Cardiac muscle cell (in vitro differentiated cells and primary cell): ENCODE data around the gene SNAP91. TPM values are rescaled to one million over a fixed set of nuclear protein-coding genes. Genes with fewer than 3 reads are reported as not detected.

ENCODE experiments used
- DNase-seq, 2 donors: peaks; one replicate each; pipeline versions ENCODE4 v3.0.0 to v3.0.0-alpha.2; 2010 to 2017; ENCODE audit warnings: low read depth in 1 of 2, low spot score in 1 of 2
- H3K27ac ChIP-seq: fragments of 200-600 bp; sonication (generic); 2 replicates; pipeline ENCODE4 v1.5.1; 2016
- H3K27me3 ChIP-seq: fragments of 200-600 bp; sonication (generic); 2 replicates; pipeline ENCODE4 v1.6.0; 2016; ENCODE audit warnings: control low read depth
- H3K36me3 ChIP-seq: fragments of 200-600 bp; sonication (generic); 2 replicates; pipeline ENCODE4 v1.5.1; 2016; ENCODE audit warnings: control low read depth
- H3K4me1 ChIP-seq: fragments of 200-600 bp; sonication (generic); 2 replicates; pipeline ENCODE4 v1.8.1; 2017; ENCODE audit warnings: low read depth, mild to moderate bottlenecking, mixed run types
- H3K4me3 ChIP-seq: fragments of 200-600 bp; sonication (generic); 2 replicates; pipeline ENCODE4 v1.5.1; 2016; ENCODE audit warnings: mild to moderate bottlenecking
- H3K9me3 ChIP-seq: fragments of 200-600 bp; sonication (generic); 2 replicates; pipeline ENCODE4 v1.5.1; 2017; ENCODE audit warnings: low read depth, mild to moderate bottlenecking, control low read depth
- polyA plus RNA-seq: library from polyadenylated mRNA; unstranded; fragments of >200 nt; fragmentation: Nextera tagmentation; extraction: Ambion mirVana; gene quantifications from 2 replicates; pipeline ENCODE4 v1.2.1, GENCODE V29; 2016
- total RNA-seq: library from RNA; depleted of rRNA; stranded (reverse); fragments of >200 nt; gene quantifications from 2 replicates; pipeline ENCODE4 v1.2.3, GENCODE V29; 2016
- TF ChIP-seq, protein P1 (sequence below): IDR thresholded peaks from 2 replicates; pipeline ENCODE4 v1.5.1; 2012; ENCODE audit warnings: low read depth, mild to moderate bottlenecking, low read length

Gene SNAP91
- total and polyA plus RNA-seq, 2 experiments from 2014 or later, result 18.3 to 27.4 TPM

DNA sequence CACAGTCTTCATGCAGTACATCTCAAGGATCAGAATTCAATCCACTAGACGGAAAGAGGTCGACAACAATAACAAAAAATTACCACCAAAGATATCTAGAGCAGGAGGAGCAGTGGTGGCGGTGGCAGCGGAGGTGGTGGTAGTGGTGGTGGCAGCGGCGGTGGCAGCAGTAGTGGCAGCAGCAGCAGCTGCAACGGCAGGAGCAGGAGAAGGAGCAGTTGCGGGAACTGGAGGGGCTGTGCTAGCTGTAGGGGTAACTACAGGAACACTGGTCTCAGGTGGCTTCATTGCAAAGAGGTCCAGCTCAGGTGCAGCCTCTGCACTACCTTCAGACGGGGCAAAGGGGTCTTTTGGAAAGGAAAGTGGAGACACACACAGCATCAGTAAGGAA lies 115.5 kb downstream of the SNAP91 start:
- no peak for DNase-seq

DNA sequence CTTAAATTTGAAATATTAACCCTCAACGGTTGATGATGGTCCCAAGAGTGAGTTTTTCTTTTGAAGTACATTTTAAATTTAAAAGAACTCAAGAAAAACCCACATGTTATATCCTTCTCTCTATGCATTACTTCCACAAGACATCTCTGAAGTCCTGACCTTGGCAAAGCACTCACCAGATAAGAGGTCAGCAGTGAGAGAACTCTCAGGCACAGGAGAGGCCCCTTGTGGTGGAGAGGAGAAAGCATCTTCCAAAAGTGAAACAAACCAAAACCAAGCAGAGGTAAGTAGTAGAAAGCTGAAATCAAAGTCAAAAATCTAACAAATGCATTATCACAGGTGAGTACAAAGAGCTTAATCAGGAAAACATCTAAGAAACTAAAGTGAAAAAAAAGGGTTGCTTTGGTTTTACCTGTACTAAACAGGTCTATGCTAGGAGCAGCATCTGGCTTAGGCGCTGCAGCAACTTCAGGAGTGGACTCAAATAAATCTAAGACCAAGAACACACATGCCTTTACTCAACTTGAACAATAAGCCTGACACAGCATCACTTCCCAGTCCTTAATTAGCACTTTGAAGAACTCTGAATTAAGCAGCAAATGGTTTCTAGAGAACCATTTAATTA lies 116.0 kb downstream of the SNAP91 start:
- H3K4me3 ChIP-seq, result no peak overlapping the region
- DNase-seq, result peak; percentile 21 to 59
- TF ChIP-seq, protein P1, sequence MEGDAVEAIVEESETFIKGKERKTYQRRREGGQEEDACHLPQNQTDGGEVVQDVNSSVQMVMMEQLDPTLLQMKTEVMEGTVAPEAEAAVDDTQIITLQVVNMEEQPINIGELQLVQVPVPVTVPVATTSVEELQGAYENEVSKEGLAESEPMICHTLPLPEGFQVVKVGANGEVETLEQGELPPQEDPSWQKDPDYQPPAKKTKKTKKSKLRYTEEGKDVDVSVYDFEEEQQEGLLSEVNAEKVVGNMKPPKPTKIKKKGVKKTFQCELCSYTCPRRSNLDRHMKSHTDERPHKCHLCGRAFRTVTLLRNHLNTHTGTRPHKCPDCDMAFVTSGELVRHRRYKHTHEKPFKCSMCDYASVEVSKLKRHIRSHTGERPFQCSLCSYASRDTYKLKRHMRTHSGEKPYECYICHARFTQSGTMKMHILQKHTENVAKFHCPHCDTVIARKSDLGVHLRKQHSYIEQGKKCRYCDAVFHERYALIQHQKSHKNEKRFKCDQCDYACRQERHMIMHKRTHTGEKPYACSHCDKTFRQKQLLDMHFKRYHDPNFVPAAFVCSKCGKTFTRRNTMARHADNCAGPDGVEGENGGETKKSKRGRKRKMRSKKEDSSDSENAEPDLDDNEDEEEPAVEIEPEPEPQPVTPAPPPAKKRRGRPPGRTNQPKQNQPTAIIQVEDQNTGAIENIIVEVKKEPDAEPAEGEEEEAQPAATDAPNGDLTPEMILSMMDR, result peak; percentile 62
- H3K4me1 ChIP-seq, result no peaks in the 10 kb centered on the region
- no peaks in the 10 kb centered on the region for H3K9me3 ChIP-seq
- peaks cover 5% of the 10 kb centered on the region for H3K36me3 ChIP-seq
- H3K27me3 ChIP-seq, result no peaks in the 10 kb centered on the region
- no peak overlapping the region for H3K27ac ChIP-seq

More for the DNA sequence above, 115.5 kb downstream of the SNAP91 start:
- Histone ChIP-seq H3K27me3 (no peaks in the 10 kb centered on the region), H3K27ac (no peak overlapping the region), H3K9me3 (no peaks in the 10 kb centered on the region), H3K4me3 (no peak overlapping the region), H3K4me1 (no peaks in the 10 kb centered on the region), H3K36me3 (peaks cover 5% of the 10 kb centered on the region)
- TF ChIP-seq, protein P1, result no peak

DNA sequence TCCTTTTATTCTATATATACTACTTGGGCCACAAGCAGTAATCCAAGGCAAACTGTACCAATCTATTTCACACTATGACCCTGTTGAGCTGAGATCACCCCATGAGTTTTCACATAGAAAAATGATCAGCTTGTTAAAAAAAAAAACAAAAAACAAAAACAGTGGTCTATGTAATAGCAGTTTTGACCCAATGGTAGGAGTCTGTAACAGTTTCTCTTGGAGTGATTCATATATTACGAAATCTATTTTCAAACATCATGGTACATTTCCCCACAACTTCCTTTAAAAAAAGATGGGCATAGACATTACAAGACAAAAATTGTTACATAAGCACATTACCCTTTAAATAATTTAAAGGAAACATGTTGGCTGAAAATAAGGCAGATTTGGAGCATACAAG lies 118.5 kb downstream of the SNAP91 start:
- no peak overlapping the region for H3K4me3 ChIP-seq
- H3K9me3 ChIP-seq, result no peaks in the 10 kb centered on the region
- peaks cover 5% of the 10 kb centered on the region for H3K36me3 ChIP-seq
- no peaks in the 10 kb centered on the region for H3K27me3 ChIP-seq
- no peaks in the 10 kb centered on the region for H3K4me1 ChIP-seq
- peak in 1 of 2 donors; percentile 10 for DNase-seq
- TF ChIP-seq, protein P1, result no peak
- H3K27ac ChIP-seq, result no peak overlapping the region

DNA sequence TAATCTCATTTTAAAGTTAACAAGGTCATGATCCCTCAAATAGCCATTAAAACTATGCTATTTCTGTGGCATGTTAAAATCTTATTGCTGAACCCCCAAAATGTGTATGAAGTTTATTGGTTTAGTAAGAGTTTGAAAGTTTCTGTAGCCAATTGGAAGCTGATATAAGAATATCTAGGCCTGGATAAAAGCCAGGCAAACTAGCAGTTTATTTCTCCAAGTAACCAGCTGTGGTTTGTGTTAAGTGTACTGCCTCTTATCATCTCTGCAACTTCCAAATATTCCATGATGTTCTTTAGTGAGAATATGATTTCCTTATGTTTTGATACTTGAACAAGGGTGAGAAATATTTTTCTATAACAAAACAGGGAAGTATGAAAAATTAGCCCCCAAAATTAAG lies 119.8 kb downstream of the SNAP91 start:
- DNase-seq, result peak in 1 of 2 donors; percentile 17
- Histone ChIP-seq H3K36me3 (peaks cover 5% of the 10 kb centered on the region), H3K27ac (no peak overlapping the region), H3K9me3 (no peaks in the 10 kb centered on the region), H3K4me1 (no peaks in the 10 kb centered on the region), H3K4me3 (no peak overlapping the region), H3K27me3 (no peaks in the 10 kb centered on the region)
- TF ChIP-seq, protein P1, result no peak

DNA sequence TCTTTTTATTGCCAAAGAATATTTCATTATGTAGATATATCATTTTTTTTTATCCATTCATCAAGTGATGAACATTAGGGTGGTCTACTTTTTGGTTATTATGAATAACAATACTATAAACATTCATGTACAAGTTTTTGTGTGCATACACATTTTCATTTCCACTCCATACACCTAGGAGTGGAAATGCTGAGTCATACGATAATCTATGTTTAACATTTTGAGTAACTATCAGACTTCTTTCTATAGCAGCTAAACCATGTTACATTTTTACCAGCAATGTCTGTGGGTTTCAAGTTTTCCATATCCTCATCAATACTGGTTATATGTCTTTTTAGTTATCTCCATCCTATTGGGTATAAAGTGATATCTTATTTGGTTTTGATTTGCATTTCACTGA lies 130.8 kb downstream of the SNAP91 start:
- TF ChIP-seq, protein P1, result no peak
- no peak overlapping the region for H3K4me3 ChIP-seq
- H3K27me3 ChIP-seq, result no peaks in the 10 kb centered on the region
- no peaks in the 10 kb centered on the region for H3K9me3 ChIP-seq
- no peaks in the 10 kb centered on the region for H3K4me1 ChIP-seq
- H3K27ac ChIP-seq, result no peak overlapping the region
- DNase-seq, result no peak
- H3K36me3 ChIP-seq, result peaks cover 33% of the 10 kb centered on the region
